NK-92 (cell line): ENCODE results near the gene RASSF1.

ENCODE experiments used
- DNase-seq: peaks from one replicate; lab custom pipeline; 2025; ENCODE audit not compliant: unreplicated experiment; lab: John Stamatoyannopoulos, UW

RASSF1 gene

GRCh38 chr3:50365842-50366220 is 25.2 kb upstream of the RASSF1 start:
- no peak for DNase-seq

GRCh38 chr3:50365080-50365841 is 24.6 kb upstream of the RASSF1 start:
- DNase-seq: peak; percentile 75

- no peak for DNase-seq
Observed at GRCh38 chr3:50364573-50365079, 24.0 kb upstream of the RASSF1 start.

- no peak for DNase-seq
Observed at GRCh38 chr3:50359760-50360110, 19.1 kb upstream of the RASSF1 start.

- peak; percentile 78 for DNase-seq
Observed at GRCh38 chr3:50358911-50359759, 18.5 kb upstream of the RASSF1 start, which contains the start of gene TMEM115. TMEM115 (minus strand) TSS chr3:50359521; CDS start chr3:50359063, 458 bp downstream.

GRCh38 chr3:50358355-50358910 is 17.8 kb upstream of the RASSF1 start:
- no peak for DNase-seq

- no peak for DNase-seq
Observed at GRCh38 chr3:50357481-50357880, 16.8 kb upstream of the RASSF1 start.

GRCh38 chr3:50356553-50356952 is 15.9 kb upstream of the RASSF1 start:
- no peak for DNase-seq

- DNase-seq: no peak
Observed at GRCh38 chr3:50355829-50356552, 15.4 kb upstream of the RASSF1 start.

- no peak for DNase-seq
Observed at GRCh38 chr3:50354850-50355249, 14.2 kb upstream of the RASSF1 start.

GRCh38 chr3:50354186-50354764 is 13.6 kb upstream of the RASSF1 start:
- DNase-seq: no peak

- DNase-seq: no peak
Observed at GRCh38 chr3:50353245-50354004, 12.8 kb upstream of the RASSF1 start.

GRCh38 chr3:50352781-50353180 is 12.1 kb upstream of the RASSF1 start:
- DNase-seq: no peak

GRCh38 chr3:50351323-50351697 is 10.7 kb upstream of the RASSF1 start:
- DNase-seq: no peak

GRCh38 chr3:50350527-50351322 is 10.1 kb upstream of the RASSF1 start, which contains the start of the genes CYB561D2 and NPRL2:
CYB561D2 (plus strand) TSS chr3:50350862; CDS start chr3:50351434, 572 bp downstream.
NPRL2 (minus strand) TSS chr3:50350775; CDS start chr3:50350652, 123 bp downstream.
- peak; percentile 93 for DNase-seq

- no peak for DNase-seq
Observed at GRCh38 chr3:50350213-50350526, 9.5 kb upstream of the RASSF1 start.

GRCh38 chr3:50347187-50347813 is 6.7 kb upstream of the RASSF1 start:
- peak; percentile 3 for DNase-seq

- no peak for DNase-seq
Observed at GRCh38 chr3:50345586-50346234, 5.1 kb upstream of the RASSF1 start, which contains the start of gene ZMYND10. ZMYND10 (minus strand) TSS chr3:50345732; CDS start chr3:50345579, 153 bp downstream.
